GM12801 (cell line): ENCODE data around the gene MOB3B.

ENCODE experiments used
- TF ChIP-seq, protein P1 (sequence below): IDR thresholded peaks from one replicate; pipeline ENCODE4 v1.5.1; 2011; ENCODE audit warnings: control low read depth; ENCODE audit not compliant: insufficient read length; ENCODE audit errors: extremely low read depth

Gene MOB3B

GRCh38 chr9:27276193-27277030 lies 253.2 kb downstream of the MOB3B start:
- TF ChIP-seq, protein P1, sequence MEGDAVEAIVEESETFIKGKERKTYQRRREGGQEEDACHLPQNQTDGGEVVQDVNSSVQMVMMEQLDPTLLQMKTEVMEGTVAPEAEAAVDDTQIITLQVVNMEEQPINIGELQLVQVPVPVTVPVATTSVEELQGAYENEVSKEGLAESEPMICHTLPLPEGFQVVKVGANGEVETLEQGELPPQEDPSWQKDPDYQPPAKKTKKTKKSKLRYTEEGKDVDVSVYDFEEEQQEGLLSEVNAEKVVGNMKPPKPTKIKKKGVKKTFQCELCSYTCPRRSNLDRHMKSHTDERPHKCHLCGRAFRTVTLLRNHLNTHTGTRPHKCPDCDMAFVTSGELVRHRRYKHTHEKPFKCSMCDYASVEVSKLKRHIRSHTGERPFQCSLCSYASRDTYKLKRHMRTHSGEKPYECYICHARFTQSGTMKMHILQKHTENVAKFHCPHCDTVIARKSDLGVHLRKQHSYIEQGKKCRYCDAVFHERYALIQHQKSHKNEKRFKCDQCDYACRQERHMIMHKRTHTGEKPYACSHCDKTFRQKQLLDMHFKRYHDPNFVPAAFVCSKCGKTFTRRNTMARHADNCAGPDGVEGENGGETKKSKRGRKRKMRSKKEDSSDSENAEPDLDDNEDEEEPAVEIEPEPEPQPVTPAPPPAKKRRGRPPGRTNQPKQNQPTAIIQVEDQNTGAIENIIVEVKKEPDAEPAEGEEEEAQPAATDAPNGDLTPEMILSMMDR, result no peak
